ENCODE measurements around the gene GALC.

The GALC gene

GRCh38 chr14:87935081-87935828, 57.7 kb downstream of the GALC start:
- Histone ChIP-seq H3K36me3 (ENCODE audit: control insufficient read depth in 5 of 5, insufficient read depth in 5 of 5, low read length in 5 of 5) (peaks cover 19 to 36% (median 24%) of the 10 kb centered on the region in 5 donors), H3K9me3 (ENCODE audit: control insufficient read depth in 5 of 5, low read length in 5 of 5) (no peaks in the 10 kb centered on the region)

GRCh38 chr14:87934185-87934584, 58.8 kb downstream of the GALC start:
- no peak overlapping the region for H3K4me3 ChIP-seq (ENCODE audit: low read depth in 1 of 5, low read length in 5 of 5)

More at GRCh38 chr14:87935081-87935828, 57.7 kb downstream of the GALC start:
- Histone ChIP-seq H3K27ac (ENCODE audit: low read depth, low read length) (no peak overlapping the region), H3K27me3 (ENCODE audit: control insufficient read depth in 5 of 5, insufficient read depth in 4 of 5, low read length in 5 of 5) (no peaks in the 10 kb centered on the region), H3K4me3 (ENCODE audit: low read depth in 1 of 5, low read length in 5 of 5) (no peak overlapping the region), H3K9ac (ENCODE audit: low read length in 5 of 5) (no peak overlapping the region), H3K4me1 (ENCODE audit: control insufficient read depth in 5 of 5, insufficient read depth in 5 of 5, low read length in 5 of 5) (no peaks in the 10 kb centered on the region)

GRCh38 chr14:87916886-87917275, 76.1 kb downstream of the GALC start:
- Histone ChIP-seq H3K9ac (ENCODE audit: low read length in 5 of 5) (no peak overlapping the region), H3K9me3 (ENCODE audit: control insufficient read depth in 5 of 5, low read length in 5 of 5) (peaks cover 0 to 5% (median 2%) of the 10 kb centered on the region in 5 donors), H3K4me1 (ENCODE audit: control insufficient read depth in 5 of 5, insufficient read depth in 5 of 5, low read length in 5 of 5) (no peaks in the 10 kb centered on the region), H3K4me3 (ENCODE audit: low read depth in 1 of 5, low read length in 5 of 5) (no peak overlapping the region), H3K36me3 (ENCODE audit: control insufficient read depth in 5 of 5, insufficient read depth in 5 of 5, low read length in 5 of 5) (no peaks in the 10 kb centered on the region), H3K27ac (ENCODE audit: low read depth, low read length) (no peak overlapping the region), H3K27me3 (ENCODE audit: control insufficient read depth in 5 of 5, insufficient read depth in 4 of 5, low read length in 5 of 5) (peaks cover 0 to 8% (median 0%) of the 10 kb centered on the region in 5 donors)

More at GRCh38 chr14:87934185-87934584, 58.8 kb downstream of the GALC start:
- Histone ChIP-seq H3K9ac (ENCODE audit: low read length in 5 of 5) (no peak overlapping the region), H3K27me3 (ENCODE audit: control insufficient read depth in 5 of 5, insufficient read depth in 4 of 5, low read length in 5 of 5) (no peaks in the 10 kb centered on the region), H3K9me3 (ENCODE audit: control insufficient read depth in 5 of 5, low read length in 5 of 5) (no peaks in the 10 kb centered on the region), H3K27ac (ENCODE audit: low read depth, low read length) (no peak overlapping the region), H3K36me3 (ENCODE audit: control insufficient read depth in 5 of 5, insufficient read depth in 5 of 5, low read length in 5 of 5) (peaks cover 12 to 30% (median 18%) of the 10 kb centered on the region in 5 donors), H3K4me1 (ENCODE audit: control insufficient read depth in 5 of 5, insufficient read depth in 5 of 5, low read length in 5 of 5) (no peaks in the 10 kb centered on the region)

GRCh38 chr14:87916103-87916885, 76.7 kb downstream of the GALC start:
- Histone ChIP-seq H3K27ac (ENCODE audit: low read depth, low read length) (no peak overlapping the region), H3K4me1 (ENCODE audit: control insufficient read depth in 5 of 5, insufficient read depth in 5 of 5, low read length in 5 of 5) (no peaks in the 10 kb centered on the region), H3K9ac (ENCODE audit: low read length in 5 of 5) (no peak overlapping the region), H3K9me3 (ENCODE audit: control insufficient read depth in 5 of 5, low read length in 5 of 5) (peaks cover 0 to 5% (median 4%) of the 10 kb centered on the region in 5 donors), H3K4me3 (ENCODE audit: low read depth in 1 of 5, low read length in 5 of 5) (no peak overlapping the region), H3K27me3 (ENCODE audit: control insufficient read depth in 5 of 5, insufficient read depth in 4 of 5, low read length in 5 of 5) (peaks cover 0 to 8% (median 0%) of the 10 kb centered on the region in 5 donors), H3K36me3 (ENCODE audit: control insufficient read depth in 5 of 5, insufficient read depth in 5 of 5, low read length in 5 of 5) (no peaks in the 10 kb centered on the region)

GRCh38 chr14:87908550-87908949, 84.4 kb downstream of the GALC start:
- no peak overlapping the region for H3K4me3 ChIP-seq (ENCODE audit: low read depth in 1 of 5, low read length in 5 of 5)

GRCh38 chr14:87901652-87902051, 91.3 kb downstream of the GALC start:
- no peak overlapping the region for H3K4me3 ChIP-seq (ENCODE audit: low read depth in 1 of 5, low read length in 5 of 5)
- no peak overlapping the region for H3K9ac ChIP-seq (ENCODE audit: low read length in 5 of 5)
- no peaks in the 10 kb centered on the region for H3K4me1 ChIP-seq (ENCODE audit: control insufficient read depth in 5 of 5, insufficient read depth in 5 of 5, low read length in 5 of 5)
- no peak overlapping the region for H3K27ac ChIP-seq (ENCODE audit: low read depth, low read length)
- no peaks in the 10 kb centered on the region for H3K9me3 ChIP-seq (ENCODE audit: control insufficient read depth in 5 of 5, low read length in 5 of 5)
- no peaks in the 10 kb centered on the region for H3K36me3 ChIP-seq (ENCODE audit: control insufficient read depth in 5 of 5, insufficient read depth in 5 of 5, low read length in 5 of 5)
- peaks cover 0 to 2% (median 0%) of the 10 kb centered on the region in 5 donors for H3K27me3 ChIP-seq (ENCODE audit: control insufficient read depth in 5 of 5, insufficient read depth in 4 of 5, low read length in 5 of 5)

More at GRCh38 chr14:87908550-87908949, 84.4 kb downstream of the GALC start:
- Histone ChIP-seq H3K9me3 (ENCODE audit: control insufficient read depth in 5 of 5, low read length in 5 of 5) (peaks cover 5 to 18% (median 11%) of the 10 kb centered on the region in 5 donors), H3K4me1 (ENCODE audit: control insufficient read depth in 5 of 5, insufficient read depth in 5 of 5, low read length in 5 of 5) (no peaks in the 10 kb centered on the region), H3K9ac (ENCODE audit: low read length in 5 of 5) (no peak overlapping the region), H3K27ac (ENCODE audit: low read depth, low read length) (no peak overlapping the region), H3K36me3 (ENCODE audit: control insufficient read depth in 5 of 5, insufficient read depth in 5 of 5, low read length in 5 of 5) (no peaks in the 10 kb centered on the region), H3K27me3 (ENCODE audit: control insufficient read depth in 5 of 5, insufficient read depth in 4 of 5, low read length in 5 of 5) (peaks cover 0 to 6% (median 0%) of the 10 kb centered on the region in 5 donors)

GRCh38 chr14:87901236-87901635, 91.7 kb downstream of the GALC start:
- H3K27ac ChIP-seq (ENCODE audit: low read depth, low read length), result no peak overlapping the region
- H3K9me3 ChIP-seq (ENCODE audit: control insufficient read depth in 5 of 5, low read length in 5 of 5), result no peaks in the 10 kb centered on the region
- no peaks in the 10 kb centered on the region for H3K36me3 ChIP-seq (ENCODE audit: control insufficient read depth in 5 of 5, insufficient read depth in 5 of 5, low read length in 5 of 5)
- H3K4me1 ChIP-seq (ENCODE audit: control insufficient read depth in 5 of 5, insufficient read depth in 5 of 5, low read length in 5 of 5), result no peaks in the 10 kb centered on the region
- no peak overlapping the region for H3K9ac ChIP-seq (ENCODE audit: low read length in 5 of 5)
- H3K27me3 ChIP-seq (ENCODE audit: control insufficient read depth in 5 of 5, insufficient read depth in 4 of 5, low read length in 5 of 5), result peaks cover 0 to 2% (median 0%) of the 10 kb centered on the region in 5 donors
- no peak overlapping the region for H3K4me3 ChIP-seq (ENCODE audit: low read depth in 1 of 5, low read length in 5 of 5)

- Histone ChIP-seq H3K9ac (ENCODE audit: low read length in 5 of 5) (no peak overlapping the region), H3K4me1 (ENCODE audit: control insufficient read depth in 5 of 5, insufficient read depth in 5 of 5, low read length in 5 of 5) (no peaks in the 10 kb centered on the region), H3K9me3 (ENCODE audit: control insufficient read depth in 5 of 5, low read length in 5 of 5) (no peaks in the 10 kb centered on the region), H3K27ac (ENCODE audit: low read depth, low read length) (no peak overlapping the region), H3K36me3 (ENCODE audit: control insufficient read depth in 5 of 5, insufficient read depth in 5 of 5, low read length in 5 of 5) (no peaks in the 10 kb centered on the region), H3K4me3 (ENCODE audit: low read depth in 1 of 5, low read length in 5 of 5) (no peak overlapping the region), H3K27me3 (ENCODE audit: control insufficient read depth in 5 of 5, insufficient read depth in 4 of 5, low read length in 5 of 5) (peaks cover 0 to 2% (median 0%) of the 10 kb centered on the region in 5 donors)
Observed at GRCh38 chr14:87899228-87899627, 93.8 kb downstream of the GALC start.

GRCh38 chr14:87898301-87898700, 94.7 kb downstream of the GALC start:
- Histone ChIP-seq H3K27me3 (ENCODE audit: control insufficient read depth in 5 of 5, insufficient read depth in 4 of 5, low read length in 5 of 5) (peaks cover 0 to 2% (median 0%) of the 10 kb centered on the region in 5 donors), H3K36me3 (ENCODE audit: control insufficient read depth in 5 of 5, insufficient read depth in 5 of 5, low read length in 5 of 5) (no peaks in the 10 kb centered on the region), H3K4me1 (ENCODE audit: control insufficient read depth in 5 of 5, insufficient read depth in 5 of 5, low read length in 5 of 5) (no peaks in the 10 kb centered on the region), H3K9me3 (ENCODE audit: control insufficient read depth in 5 of 5, low read length in 5 of 5) (no peaks in the 10 kb centered on the region), H3K4me3 (ENCODE audit: low read depth in 1 of 5, low read length in 5 of 5) (no peak overlapping the region), H3K27ac (ENCODE audit: low read depth, low read length) (no peak overlapping the region), H3K9ac (ENCODE audit: low read length in 5 of 5) (no peak overlapping the region)

All from subcutaneous abdominal adipose tissue (tissue), 5 donors.